H1 (cell line): Measurements from ENCODE around the gene SNRPB. TPM values are rescaled to one million over a fixed set of nuclear protein-coding genes. Genes with fewer than 3 reads are reported as not detected.
"Not testable (repeated sequence)": the region's sequence is repeated elsewhere in the genome, so short reads cannot be mapped to it uniquely, and the experiment has no call there.

Source experiments
- CTCF ChIA-PET: fragments of 300-600 bp; sonication (Branson Sonifier 250); formaldehyde crosslinking; loops from one replicate; lab custom pipeline; 2021; ENCODE audit not compliant: partially characterized antibody; lab: Charles Lee
- POLR2A ChIA-PET: fragments of 300-600 bp; sonication (Branson Sonifier 250); formaldehyde crosslinking; loops from one replicate; lab custom pipeline; 2021; ENCODE audit warnings: inconsistent platforms; ENCODE audit not compliant: partially characterized antibody; lab: Charles Lee
- DNase-seq, 2 experiments: peaks; one replicate each; pipeline versions ENCODE4 v3.0.0 to v3.0.0-alpha.2; 2010 to 2022; ENCODE audit warnings: low spot score in 2 of 2, low read depth in 1 of 2, mixed read lengths in 1 of 2
- FAIRE-seq: peaks from 2 replicates; lab custom pipeline; 2011; peaks lifted over from hg19 to GRCh38; lab: Jason Lieb, UNC
- H2AFZ ChIP-seq: 2 replicates; pipeline ENCODE4 v1.8.1; 2012; ENCODE audit warnings: low read length, inconsistent platforms
- H2AK5ac ChIP-seq: 2 replicates; pipeline ENCODE4 v1.6.1; 2013; ENCODE audit warnings: low read depth, low read length
- H2BK120ac ChIP-seq: replicated peaks from 2 replicates; pipeline ENCODE3; 2013; ENCODE audit warnings: low read depth, low read length, inconsistent platforms
- H2BK12ac ChIP-seq: 2 replicates; pipeline ENCODE4 v1.6.1; 2013; ENCODE audit warnings: low read depth, low read length
- H2BK15ac ChIP-seq: 2 replicates; pipeline ENCODE4 v1.6.1; 2013; ENCODE audit warnings: low read length
- H2BK20ac ChIP-seq: 2 replicates; pipeline ENCODE4 v1.6.1; 2013; ENCODE audit warnings: low read length
- H2BK5ac ChIP-seq: 2 replicates; pipeline ENCODE4 v1.6.1; 2013; ENCODE audit warnings: low read depth, low read length
- H3K14ac ChIP-seq: 2 replicates; pipeline ENCODE4 v1.6.1; 2013; ENCODE audit warnings: inconsistent platforms; ENCODE audit not compliant: insufficient read length
- H3K18ac ChIP-seq: 2 replicates; pipeline ENCODE4 v1.6.1; 2013; ENCODE audit warnings: low read length; ENCODE audit errors: extremely low read depth
- H3K23ac ChIP-seq: 2 replicates; pipeline ENCODE4 v1.6.1; 2013; ENCODE audit warnings: inconsistent platforms; ENCODE audit not compliant: insufficient read length
- H3K23me2 ChIP-seq: 2 replicates; pipeline ENCODE4 v1.6.1; 2013; ENCODE audit warnings: low read depth, low read length
- H3K27ac ChIP-seq: 2 replicates; pipeline ENCODE4 v1.6.1; 2011; ENCODE audit warnings: low read depth, low read length, inconsistent platforms
- H3K27me3 ChIP-seq, 4 experiments: replicated peaks in 1 of 4; 1 replicate in 1 of 4; 2 replicates in 3 of 4; pipeline versions ENCODE4 v1.6.1 to v1.8.1; 2011 to 2013; ENCODE audit warnings: low read length in 3 of 4, mild to moderate bottlenecking in 3 of 4, inconsistent platforms in 2 of 4, mixed read lengths in 2 of 4, moderate library complexity in 1 of 4; ENCODE audit not compliant: control insufficient read depth in 3 of 4, insufficient read depth in 3 of 4; ENCODE audit errors: extremely low read depth in 1 of 4
- H3K36me3 ChIP-seq, 4 experiments: 2 replicates each; pipeline versions ENCODE4 v1.6.1 to v1.8.1; 2011 to 2013; ENCODE audit warnings: mild to moderate bottlenecking in 4 of 4, low read length in 3 of 4, moderate library complexity in 2 of 4, control low read depth in 1 of 4, inconsistent platforms in 1 of 4; ENCODE audit not compliant: insufficient read depth in 4 of 4, control insufficient read depth in 2 of 4
- H3K4ac ChIP-seq: replicated peaks from 2 replicates; pipeline ENCODE3; 2013; ENCODE audit warnings: low read length, low read depth, mixed read lengths, inconsistent platforms; ENCODE audit not compliant: insufficient read length
- H3K4me1 ChIP-seq, 4 experiments: replicated peaks in 1 of 4; 1 replicate in 1 of 4; 2 replicates in 3 of 4; pipeline versions ENCODE4 v1.6.1 to v1.8.1; 2011 to 2013; ENCODE audit warnings: low read length in 3 of 4, inconsistent platforms in 2 of 4, mixed read lengths in 1 of 4; ENCODE audit not compliant: insufficient read depth in 4 of 4, control insufficient read depth in 3 of 4
- H3K4me2 ChIP-seq, 2 experiments: 2 replicates each; pipeline versions ENCODE4 v1.6.1 to v1.8.1; 2011 to 2013; ENCODE audit warnings: low read depth in 2 of 2, low read length in 2 of 2, control low read depth in 1 of 2, inconsistent platforms in 1 of 2, mild to moderate bottlenecking in 1 of 2; ENCODE audit not compliant: insufficient read depth in 1 of 2
- H3K4me3 ChIP-seq, 4 experiments: fragments of 200-600, 300-600 bp in 1 of 4; sonication (generic), shearing (Covaris generic), sonication (Bioruptor Twin) in 1 of 4; 2 replicates each; pipeline versions ENCODE4 v1.5.1 to v1.8.1; 2011 to 2016; ENCODE audit warnings: low read length in 4 of 4, low read depth in 3 of 4, control low read depth in 2 of 4, inconsistent platforms in 2 of 4, mild to moderate bottlenecking in 2 of 4, mixed read lengths in 1 of 4, moderate library complexity in 1 of 4; ENCODE audit not compliant: insufficient read depth in 2 of 4; ENCODE audit errors: extremely low read depth in 1 of 4
- H3K56ac ChIP-seq: replicated peaks from 2 replicates; pipeline ENCODE3; 2013; ENCODE audit warnings: low read depth, mild to moderate bottlenecking, mixed read lengths, low read length, inconsistent platforms; ENCODE audit not compliant: insufficient read length
- H3K79me1 ChIP-seq: 2 replicates; pipeline ENCODE4 v1.6.1; 2013; ENCODE audit warnings: low read depth, low read length, control low read depth
- H3K79me2 ChIP-seq, 2 experiments: 2 replicates each; pipeline versions ENCODE4 v1.6.1 to v1.8.1; 2012 to 2013; ENCODE audit warnings: low read length in 2 of 2, mild to moderate bottlenecking in 2 of 2, inconsistent platforms in 1 of 2; ENCODE audit not compliant: insufficient read depth in 2 of 2, control insufficient read depth in 1 of 2
- H3K9ac ChIP-seq, 4 experiments: replicated peaks in 1 of 4; 1 replicate in 1 of 4; 2 replicates in 3 of 4; pipeline versions ENCODE4 v1.6.1 to v1.8.1; 2011 to 2013; ENCODE audit warnings: low read depth in 3 of 4, low read length in 3 of 4, control low read depth in 2 of 4, mild to moderate bottlenecking in 2 of 4, moderate library complexity in 2 of 4, inconsistent platforms in 1 of 4; ENCODE audit errors: extremely low read depth in 1 of 4
- H3K9me3 ChIP-seq, 2 experiments: 2 replicates each; pipeline versions ENCODE4 v1.6.1 to v1.8.1; 2012 to 2013; ENCODE audit warnings: mild to moderate bottlenecking in 2 of 2, moderate library complexity in 2 of 2, control low read depth in 1 of 2, inconsistent platforms in 1 of 2, low read depth in 1 of 2, low read length in 1 of 2, mixed read lengths in 1 of 2; ENCODE audit not compliant: insufficient read depth in 2 of 2
- H4K20me1 ChIP-seq, 2 experiments: replicated peaks in 1 of 2; 2 replicates each; pipeline versions ENCODE3 to v1.8.1; 2011 to 2013; ENCODE audit warnings: inconsistent platforms in 2 of 2, low read length in 2 of 2, mild to moderate bottlenecking in 1 of 2; ENCODE audit not compliant: insufficient read depth in 2 of 2, control insufficient read depth in 1 of 2
- H4K5ac ChIP-seq: 2 replicates; pipeline ENCODE4 v1.6.1; 2013; ENCODE audit warnings: low read length, low read depth, mixed read lengths, inconsistent platforms; ENCODE audit not compliant: insufficient read length
- H4K8ac ChIP-seq: 2 replicates; pipeline ENCODE4 v1.8.0; 2013; ENCODE audit warnings: mild to moderate bottlenecking, moderate library complexity, low read length, inconsistent platforms; ENCODE audit not compliant: insufficient read depth; ENCODE audit errors: extremely low read depth
- H4K91ac ChIP-seq: replicated peaks from 2 replicates; pipeline ENCODE3; 2013; ENCODE audit warnings: low read length, mixed read lengths, inconsistent platforms; ENCODE audit not compliant: insufficient read length
- WGBS, 2 experiments: shearing (Covaris generic) in 1 of 2; methylation state at CpG; one replicate each; pipeline versions ENCODE4 v1.1.6 to v1.1.7; 2013 to 2015; ENCODE audit warnings: low lambda C conversion rate in 2 of 2, mixed read lengths in 2 of 2, inconsistent platforms in 1 of 2, low coverage in 1 of 2, missing lambda C conversion rate in 1 of 2; ENCODE audit not compliant: insufficient replicate concordance in 2 of 2, insufficient coverage in 1 of 2, insufficient read length in 1 of 2; ENCODE audit errors: extremely low coverage in 1 of 2, missing lambda C conversion rate in 1 of 2; 5-methylcytosine and 5-hydroxymethylcytosine counted together
- polyA plus RNA-seq, 7 experiments: library from polyadenylated mRNA; depleted of rRNA in 3 of 7; stranded (reverse) in 5 of 7; unstranded in 2 of 7; fragments of >200 nt in 5 of 7; fragments of 200-250 nt in 2 of 7; gene quantifications; 1 replicate in 5 of 7; 2 replicates in 1 of 7; 4 replicates in 1 of 7; pipeline versions ENCODE4 v1.2.1 to v1.2.3, GENCODE V29; 2011 to 2013; ENCODE audit warnings: missing spikeins in 2 of 7, mixed read lengths in 2 of 7
- total RNA-seq: library from RNA; stranded (reverse); fragmentation: NEBNext Ultra II Directional; extraction: Animal tissue kit (Norgen Biotek cat#: 25700); gene quantifications from 2 replicates; pipeline ENCODE4 v1.2.1, GENCODE V29; 2021

SNRPB gene
- total and polyA plus RNA-seq, 2 of the 8 experiments (the other 6 are each of a cell fraction or from before 2014, with no cell fraction given), result 507 to 589 TPM

- POLR2A ChIA-PET, result interaction anchor here (0.7 to 2.3 kb wide), 2 partner anchors 33 to 153 kb away, joined by 3 to 4 read pairs; partner anchors contain the start of gene SNRPB
- H3K23ac ChIP-seq, H3K9me3 ChIP-seq, H3K23me2 ChIP-seq, CTCF ChIA-PET, H3K79me1 ChIP-seq, H2BK5ac ChIP-seq, H3K9ac ChIP-seq, H3K27me3 ChIP-seq, H3K4me1 ChIP-seq, H2BK120ac ChIP-seq, H3K4ac ChIP-seq, H4K8ac ChIP-seq, H2AK5ac ChIP-seq, H3K18ac ChIP-seq, H2AFZ ChIP-seq, H3K14ac ChIP-seq, H2BK20ac ChIP-seq, H3K27ac ChIP-seq, H4K5ac ChIP-seq, H3K79me2 ChIP-seq, H4K20me1 ChIP-seq, FAIRE-seq, H3K36me3 ChIP-seq, H3K56ac ChIP-seq, DNase-seq, H2BK15ac ChIP-seq, H3K4me2 ChIP-seq, H4K91ac ChIP-seq, H2BK12ac ChIP-seq, H3K4me3 ChIP-seq: not testable (repeated sequence)
- WGBS, 2 experiments, result 95% methylated on average over 2 of the region's 2 CpGs; no CpG with 5 or more reads in 1 of the 2 experiments
Observed at GRCh38 chr20:2502808-2503384, 32.3 kb upstream of the SNRPB start.
